Progenitor cell of endocrine pancreas (in vitro differentiated cells): Measurements from ENCODE around the gene TFF1. TPM values are rescaled to one million over a fixed set of nuclear protein-coding genes. Genes with fewer than 3 reads are reported as not detected.

Source experiments
- DNase-seq: peaks from one replicate; pipeline ENCODE4 v3.0.0; 2021; ENCODE audit warnings: low spot score; ENCODE audit not compliant: unreplicated experiment
- H3K27ac Mint-ChIP-seq: 2 replicates; pipeline ENCODE4 v1.8.0; 2021; ENCODE audit warnings: mild to moderate bottlenecking, moderate library complexity, mixed read lengths
- H3K27me3 Mint-ChIP-seq: 2 replicates; pipeline ENCODE4 v1.8.0; 2021; ENCODE audit warnings: mixed read lengths
- H3K36me3 Mint-ChIP-seq: 2 replicates; pipeline ENCODE4 v1.8.0; 2022; ENCODE audit warnings: mixed read lengths; ENCODE audit not compliant: insufficient read depth
- H3K4me1 Mint-ChIP-seq: 2 replicates; pipeline ENCODE4 v1.8.0; 2021; ENCODE audit warnings: low read depth, mixed read lengths
- H3K4me3 Mint-ChIP-seq: 2 replicates; pipeline ENCODE4 v1.8.0; 2021; ENCODE audit warnings: low read depth, mild to moderate bottlenecking, moderate library complexity, mixed read lengths
- H3K9me3 Mint-ChIP-seq: 2 replicates; pipeline ENCODE4 v1.8.0; 2021; ENCODE audit warnings: low read depth, mixed read lengths
- CTCF ChIP-seq: fragments of 200-600 bp; sonication (generic); IDR thresholded peaks from one replicate; pipeline ENCODE4 v1.5.0; 2021; ENCODE audit warnings: antibody characterized with exemption, mild to moderate bottlenecking; ENCODE audit not compliant: unreplicated experiment
- total RNA-seq: library from RNA; stranded (reverse); gene quantifications from 2 replicates; pipeline ENCODE4 v1.2.1, GENCODE V29; 2021

The TFF1 gene
- total RNA-seq, 1 donor from 2014 or later: 0.77 TPM

GRCh38 chr21:42343101-42343500, 23.2 kb downstream of the TFF1 start:
- no peak for DNase-seq
- no peak for TF ChIP-seq CTCF
- Mint-ChIP-seq H3K4me1 (peaks cover 2% of the 10 kb centered on the region), H3K36me3 (no peaks in the 10 kb centered on the region), H3K27me3 (peaks cover 2% of the 10 kb centered on the region), H3K27ac (no peak overlapping the region), H3K4me3 (no peak overlapping the region), H3K9me3 (no peaks in the 10 kb centered on the region)

GRCh38 chr21:42341776-42342542, 24.4 kb downstream of the TFF1 start:
- Mint-ChIP-seq H3K36me3 (no peaks in the 10 kb centered on the region), H3K27ac (no peak overlapping the region), H3K4me1 (peaks cover 9% of the 10 kb centered on the region), H3K27me3 (peaks cover 2% of the 10 kb centered on the region), H3K4me3 (no peak overlapping the region), H3K9me3 (no peaks in the 10 kb centered on the region)
- no peak for TF ChIP-seq CTCF
- no peak for DNase-seq

DNA sequence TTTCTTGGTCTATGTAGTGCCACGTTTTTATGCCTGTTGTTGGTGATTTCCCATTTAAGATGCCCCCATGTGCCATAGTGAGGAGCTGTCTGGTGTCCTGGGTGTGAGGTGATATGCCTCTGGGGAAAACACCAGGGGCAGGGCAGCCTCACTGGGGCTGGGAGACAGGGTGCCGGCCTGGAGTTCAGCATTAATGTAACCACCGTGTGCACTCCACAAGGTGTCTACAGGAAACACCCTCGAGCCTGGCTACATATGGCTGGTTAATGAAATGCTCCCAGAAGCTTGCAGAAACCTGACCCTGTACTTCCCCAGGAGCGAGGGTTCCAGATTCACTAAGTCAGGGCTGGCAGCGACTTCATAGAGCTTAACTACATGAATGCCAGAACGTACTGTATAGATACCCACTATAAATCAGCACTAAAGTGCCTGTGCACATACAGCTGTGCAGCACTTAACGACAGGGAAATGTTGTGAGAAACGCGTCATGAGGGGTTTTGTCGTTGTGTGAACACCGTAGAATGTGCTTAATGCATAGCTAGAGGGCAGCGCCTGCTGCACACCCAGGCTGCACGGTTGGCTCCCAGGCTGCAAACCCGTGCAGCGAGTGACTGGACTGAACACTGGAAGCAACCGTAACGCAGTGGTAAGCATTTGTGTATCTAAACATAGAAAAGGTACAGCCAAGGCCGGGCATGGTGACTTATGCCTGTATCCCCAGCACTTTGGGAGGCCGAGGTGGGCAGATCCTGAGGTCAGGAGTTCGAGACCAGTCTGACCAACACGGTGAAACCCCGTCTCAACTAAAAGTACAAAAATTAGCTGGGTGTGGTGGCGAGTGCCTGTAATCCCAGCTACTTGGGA, 25.9 kb downstream of the TFF1 start:
- Mint-ChIP-seq H3K27me3 (no peaks in the 10 kb centered on the region), H3K27ac (peak overlapping the region; percentile 69), H3K9me3 (no peaks in the 10 kb centered on the region), H3K36me3 (no peaks in the 10 kb centered on the region), H3K4me1 (peaks cover 10% of the 10 kb centered on the region), H3K4me3 (no peak overlapping the region)
- TF ChIP-seq CTCF: no peak
- DNase-seq: no peak

DNA sequence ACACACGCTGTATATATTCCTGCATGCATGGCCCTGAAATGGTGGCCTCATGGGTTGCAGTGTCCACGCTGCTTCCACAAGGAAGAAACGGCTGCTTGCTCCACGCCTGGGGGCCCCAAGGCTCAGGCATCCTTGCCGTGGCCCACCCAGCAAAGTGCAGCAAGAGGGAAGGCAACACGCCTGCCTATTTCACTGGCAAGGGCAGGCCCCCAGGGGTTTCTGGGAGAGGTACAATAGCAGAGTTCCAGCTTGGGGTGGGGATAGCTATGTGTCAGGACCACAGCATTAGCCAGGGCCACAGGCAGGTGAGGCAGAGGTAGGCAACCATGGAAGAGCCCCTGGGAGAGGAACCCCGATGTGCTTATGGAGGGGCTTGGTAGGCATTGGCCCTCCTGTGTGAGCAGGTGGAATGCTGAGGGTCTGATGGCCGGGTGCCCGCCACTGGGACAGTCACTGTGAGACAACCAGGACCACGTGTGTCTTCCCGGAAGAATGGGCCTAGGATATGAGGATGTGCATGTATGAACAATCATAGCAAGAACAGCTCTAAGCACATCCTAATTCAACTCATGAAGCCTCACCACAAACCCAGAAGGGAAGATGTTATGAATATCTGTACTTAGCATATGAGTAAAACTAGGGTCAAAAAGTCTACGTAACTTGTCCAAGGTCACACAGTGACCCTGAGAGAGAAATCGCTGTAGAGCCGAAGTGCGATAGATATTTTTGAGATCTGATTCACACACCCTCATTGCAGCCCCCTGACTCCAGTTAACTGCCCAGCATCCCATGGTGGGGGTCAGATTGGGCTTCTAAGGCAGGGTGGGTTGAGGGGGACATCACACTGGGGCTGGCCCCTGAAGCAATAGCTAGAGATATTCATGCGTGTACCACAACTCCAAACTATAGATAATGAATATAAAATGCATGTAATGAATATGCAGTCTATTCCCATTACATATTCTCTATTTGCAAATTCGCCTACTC, 27.3 kb downstream of the TFF1 start:
- Mint-ChIP-seq H3K4me3 (no peak overlapping the region), H3K27ac (no peak overlapping the region), H3K9me3 (no peaks in the 10 kb centered on the region), H3K36me3 (no peaks in the 10 kb centered on the region), H3K4me1 (peaks cover 10% of the 10 kb centered on the region), H3K27me3 (no peaks in the 10 kb centered on the region)
- no peak for DNase-seq
- no peak for TF ChIP-seq CTCF
